ENCODE results near the gene ZNF566. TPM values are rescaled to one million over a fixed set of nuclear protein-coding genes. Genes with fewer than 3 reads are reported as not detected.

The ZNF566 gene
- total and polyA plus RNA-seq, 2 of the 4 experiments (the other 2 are of a cell fraction): 3.0 to 4.8 TPM

- no peak overlapping the region for H2BK120ac ChIP-seq (ENCODE audit: low read depth, low read length)
- no peak overlapping the region for H2BK20ac ChIP-seq (ENCODE audit: low read depth, low read length)
- peaks cover 3% of the 10 kb centered on the region; the same call in 1 of the 2 replicates for H3K36me3 ChIP-seq (ENCODE audit: control insufficient read depth, insufficient read depth, low read length)
- H3K4me1 ChIP-seq (ENCODE audit: control insufficient read depth, insufficient read depth, low read length): no peaks in the 10 kb centered on the region
- CTCF ChIA-PET: interaction anchor here (0.6 kb wide), 1 partner anchor 64 kb away, joined by 4 read pairs; no protein-coding TSS in a partner anchor
- no peaks in the 10 kb centered on the region for H3K27me3 ChIP-seq (ENCODE audit: control insufficient read depth, insufficient read depth, low read length)
- no peak overlapping the region for H4K5ac ChIP-seq (ENCODE audit: low read depth, low read length)
- ATAC-seq (ENCODE audit: low read depth): no peak
- no peak overlapping the region for H4K91ac ChIP-seq (ENCODE audit: insufficient read depth, low read depth, low read length)
- intact Hi-C loops (cut with micrococcal nuclease) (no loop called here), dilution Hi-C loops (cut with HindIII; ENCODE audit: low sequenced_read_pairs, unreplicated experiment) (no loop called here), in situ Hi-C loops (cut with MboI; ENCODE audit: low sequenced_read_pairs) (loop anchor here (25.0 kb wide), 1 partner anchor 296 kb away; no protein-coding TSS in a partner anchor)
- no peak overlapping the region for H2AFZ ChIP-seq (replicated peaks; ENCODE audit: low read length, poor library complexity)
- no peak overlapping the region for H3K9ac ChIP-seq (ENCODE audit: low read depth, low read length)
- H3K18ac ChIP-seq (ENCODE audit: low read depth, low read length): no peak overlapping the region
- H2BK15ac ChIP-seq (ENCODE audit: low read depth, low read length): no peak overlapping the region
- H2BK5ac ChIP-seq (ENCODE audit: low read depth, low read length, poor library complexity, severe bottlenecking): no peak overlapping the region
- no peak overlapping the region for H3K4me3 ChIP-seq (ENCODE audit: insufficient read depth, low read depth, low read length)
- POLR2A ChIA-PET (ENCODE audit: unreplicated experiment): no interaction called here
- no peaks in the 10 kb centered on the region for H4K20me1 ChIP-seq (ENCODE audit: insufficient read depth, low read length)
- H2AK5ac ChIP-seq (ENCODE audit: low read depth, low read length): no peak overlapping the region
- peaks cover 3 to 4% of the 10 kb centered on the region in 2 experiments; a peak in 2 of 4 replicates for H3K79me1 ChIP-seq (ENCODE audit: low read depth in 1 of 2, low read length in 2 of 2)
- BruUV-seq (replicated peaks): no TSS peak
- no peak for DNase-seq
- no peak overlapping the region for H3K23ac ChIP-seq (ENCODE audit: low read depth, low read length)
- H3K4me2 ChIP-seq (ENCODE audit: low read depth, low read length): no peak overlapping the region
- no peak overlapping the region for H4K8ac ChIP-seq (ENCODE audit: low read depth in 2 of 2, low read length in 2 of 2)
- H3K56ac ChIP-seq (ENCODE audit: extremely low read depth, insufficient read depth, low read length): no peak overlapping the region
- TF ChIP-seq CHD1 (IDR thresholded peaks at IDR 0.05; ENCODE audit: low read depth, low read length) (no peak), MAFK (IDR thresholded peaks at IDR 0.05; ENCODE audit: low read depth, low read length) (no peak), CTCF (conservative IDR thresholded peaks at IDR 0.05; ENCODE audit: low read depth, low read length) (no peak), USF2 (IDR thresholded peaks at IDR 0.05; ENCODE audit: low read depth, low read length) (no peak), BHLHE40 (IDR thresholded peaks at IDR 0.05; ENCODE audit: low read depth, low read length) (no peak), CEBPB (IDR thresholded peaks at IDR 0.05; ENCODE audit: low read depth, low read length) (no peak), MXI1 (IDR thresholded peaks at IDR 0.05; ENCODE audit: borderline replicate concordance, low read depth, low read length) (no peak), RCOR1 (IDR thresholded peaks at IDR 0.05; ENCODE audit: insufficient replicate concordance, low read length) (no peak), ELK1 (IDR thresholded peaks at IDR 0.05; ENCODE audit: borderline replicate concordance, low read depth, low read length) (no peak), MAZ (IDR thresholded peaks at IDR 0.05; ENCODE audit: borderline replicate concordance, low read depth, low read length) (no peak), RFX5 (IDR thresholded peaks at IDR 0.05; ENCODE audit: low read depth, low read length) (no peak), SMC3 (IDR thresholded peaks at IDR 0.05; ENCODE audit: low read depth, low read length) (no peak), RAD21 (IDR thresholded peaks at IDR 0.05; ENCODE audit: low read length) (no peak), POLR2A (IDR thresholded peaks at IDR 0.05; ENCODE audit: low read depth, low read length) (no peak), NFE2L2 (IDR thresholded peaks at IDR 0.05; ENCODE audit: low read depth, low read length) (no peak), FOS (IDR thresholded peaks at IDR 0.05; ENCODE audit: low read depth, low read length) (no peak)
- no peak overlapping the region for H2AK9ac ChIP-seq (replicated peaks; ENCODE audit: low read depth, low read length, poor library complexity)
- H3K14ac ChIP-seq (replicated peaks; ENCODE audit: low read depth, low read length): no peak overlapping the region
- no CpG with 5 or more reads among the region's 2 CpGs for WGBS, 2 experiments (ENCODE audit: extremely low coverage in 2 of 2, insufficient read length in 1 of 2)
- no peak overlapping the region for H3K4ac ChIP-seq (ENCODE audit: low read depth, low read length)
- no peak overlapping the region for H3K27ac ChIP-seq (ENCODE audit: insufficient read depth, low read length)
- peaks cover 3% of the 10 kb centered on the region; the same call in 1 of the 2 replicates for H3K9me3 ChIP-seq (ENCODE audit: control insufficient read depth, insufficient read depth, low read length)
- H3K9me1 ChIP-seq (ENCODE audit: insufficient read depth, low read length): peaks cover under 1% of the 10 kb centered on the region
These were observed 6.5 kb downstream of the ZNF566 start for GRCh38 chr19:36482876-36483275.

Measured in IMR-90 (cell line).